Gastrocnemius medialis (tissue), 4 donors: ENCODE results near the gene C6.

Source experiments
- CTCF ChIP-seq, 5 experiments: fragments of 450-650 bp in 3 of 5; fragments of 200-600 bp in 2 of 5; sonication (generic) in 2 of 5; IDR thresholded peaks in 4 of 5; conservative IDR thresholded peaks in 1 of 5; 1 replicate in 4 of 5; 2 replicates in 1 of 5; pipeline ENCODE4 v1.5.1; 2016 to 2019; ENCODE audit warnings: antibody characterized with exemption in 5 of 5, mild to moderate bottlenecking in 3 of 5, moderate library complexity in 3 of 5
- POLR2A ChIP-seq, 2 donors: fragments of 450-650 bp; IDR thresholded peaks; one replicate each; pipeline ENCODE4 v1.6.1; 2017; ENCODE audit warnings: antibody characterized with exemption in 2 of 2, mild to moderate bottlenecking in 2 of 2, moderate library complexity in 2 of 2

DNA sequence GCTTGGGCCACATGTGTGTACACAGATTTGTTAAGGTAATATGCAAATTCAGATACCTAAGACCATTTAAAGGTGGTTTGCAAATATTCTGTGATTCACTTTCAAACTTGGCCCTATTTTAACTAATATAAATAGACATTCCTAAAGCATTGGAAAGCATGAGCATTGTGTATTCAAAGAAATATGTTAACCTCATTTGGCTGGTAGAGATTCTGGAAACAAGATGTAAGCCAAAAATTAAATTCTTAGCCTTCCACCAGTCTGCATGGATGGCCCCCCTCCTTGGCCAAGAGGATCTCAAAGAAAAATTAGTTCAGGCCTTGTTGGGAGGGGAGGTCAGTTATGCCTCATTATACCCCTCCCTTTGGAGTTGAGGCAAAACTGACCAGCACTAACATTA lies 38.7 kb upstream of the C6 start:
- TF ChIP-seq CTCF (IDR thresholded peaks at IDR 0.05 in 4 of 5, conservative IDR thresholded peaks at IDR 0.05 in 1 of 5), result no peak
- TF ChIP-seq POLR2A (IDR thresholded peaks at IDR 0.05), result no peak
